HL-60 (cell line): ENCODE results near the gene ZNF469.

Experiments used
- CTCF ChIP-seq: IDR thresholded peaks from one replicate; pipeline ENCODE4 v1.5.1; 2011; ENCODE audit warnings: low read length, control low read depth, inconsistent platforms; ENCODE audit not compliant: insufficient read depth
- POLR2AphosphoS5 ChIP-seq: IDR thresholded peaks from 2 replicates; pipeline ENCODE4 v1.6.1; 2012; ENCODE audit warnings: low read depth
- REST ChIP-seq: IDR thresholded peaks from 2 replicates; pipeline ENCODE4 v1.6.1; 2012; ENCODE audit warnings: low read depth; ENCODE audit not compliant: insufficient replicate concordance

DNA sequence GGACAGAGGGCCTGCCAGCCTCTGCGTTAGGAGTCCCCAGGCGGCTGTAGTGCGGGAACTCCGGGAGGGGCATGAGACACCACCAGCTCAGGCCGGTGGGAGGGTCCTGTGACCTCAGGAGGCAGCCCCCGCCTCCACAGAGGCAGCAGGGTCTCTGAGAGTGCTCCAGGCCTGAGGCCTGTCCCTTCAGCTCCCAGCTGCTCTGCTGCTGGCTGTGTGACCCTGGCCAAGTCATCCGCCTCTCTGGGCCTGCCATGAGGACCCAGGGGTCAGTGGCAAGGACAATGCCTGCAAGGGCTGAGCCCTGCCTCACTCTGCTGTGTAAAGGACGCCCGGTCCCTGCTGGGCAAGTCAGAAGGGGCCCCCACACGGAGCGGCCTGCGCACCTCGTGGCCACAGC lies 43.3 kb downstream of the ZNF469 start:
- TF ChIP-seq REST (no peak), CTCF (no peak), POLR2AphosphoS5 (no peak)
